HPDE6-E6E7 (cell line): ENCODE results near the gene MORC2.

Source experiments
- DNase-seq: peaks from one replicate; pipeline ENCODE4 v3.0.0; 2011; ENCODE audit warnings: missing footprints; ENCODE audit errors: extremely low spot score

Gene MORC2

GRCh38 chr22:30921108-30921507 is 47.5 kb downstream of the MORC2 start:
- DNase-seq: peak; percentile 39

DNA sequence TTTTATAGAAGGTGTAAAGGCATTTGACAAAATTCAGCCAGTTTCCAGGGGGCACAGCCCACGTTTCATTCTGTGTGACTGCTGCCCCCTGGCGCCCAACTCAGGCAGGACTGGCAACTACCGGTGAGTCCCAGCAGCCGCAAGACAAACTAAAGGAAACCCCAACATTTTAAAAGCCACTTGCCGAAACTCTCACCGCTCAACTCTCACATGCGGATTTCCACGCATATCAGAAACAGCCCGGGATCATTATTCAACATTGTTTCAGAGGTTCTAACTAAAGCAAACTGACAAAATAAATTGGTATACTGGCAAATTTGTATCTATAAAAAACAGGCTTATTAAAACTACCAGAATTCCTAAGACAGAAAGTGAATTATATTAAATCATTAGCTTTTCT is 48.2 kb downstream of the MORC2 start:
- DNase-seq: peak; percentile 66

DNA sequence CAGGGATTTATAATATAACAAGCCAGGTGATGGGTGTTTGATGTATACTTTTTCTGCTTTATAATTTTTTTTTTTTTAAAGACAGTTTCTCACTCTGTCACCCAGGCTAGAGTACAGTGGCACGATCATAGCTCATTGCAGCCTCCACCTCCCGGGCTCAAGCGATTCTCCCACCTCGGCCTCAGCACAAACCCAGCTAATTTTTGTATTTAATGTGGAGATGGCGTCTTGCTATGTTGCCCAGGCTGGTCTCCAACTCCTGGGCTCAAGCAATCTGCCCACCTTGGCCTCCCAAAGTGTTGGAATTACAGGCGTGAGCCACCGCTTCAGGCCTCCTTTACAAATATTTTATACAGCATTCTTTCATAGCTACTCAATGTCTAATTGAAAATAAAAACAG is 48.6 kb downstream of the MORC2 start:
- DNase-seq: no peak

DNA sequence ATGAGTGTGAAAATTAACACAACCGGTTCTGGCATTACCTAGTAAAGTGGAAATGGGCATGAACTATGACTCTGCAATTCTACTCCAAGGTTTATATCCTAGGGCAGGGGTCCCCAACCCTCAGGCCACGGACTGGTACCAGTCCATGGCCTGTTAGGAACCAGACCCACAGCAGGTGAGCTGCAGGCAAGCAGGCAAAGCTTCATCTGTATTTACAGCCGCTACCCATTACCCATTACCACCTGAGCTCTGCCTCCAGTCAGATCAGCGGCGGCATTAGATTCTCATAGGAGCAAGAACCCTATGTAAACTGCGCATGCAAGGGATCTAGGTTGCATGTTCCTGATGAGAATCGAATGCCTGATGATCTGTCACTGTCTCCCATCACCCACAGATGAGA is 49.8 kb downstream of the MORC2 start:
- DNase-seq: no peak

GRCh38 chr22:30910358-30910757 is 58.2 kb downstream of the MORC2 start:
- DNase-seq: no peak

DNA sequence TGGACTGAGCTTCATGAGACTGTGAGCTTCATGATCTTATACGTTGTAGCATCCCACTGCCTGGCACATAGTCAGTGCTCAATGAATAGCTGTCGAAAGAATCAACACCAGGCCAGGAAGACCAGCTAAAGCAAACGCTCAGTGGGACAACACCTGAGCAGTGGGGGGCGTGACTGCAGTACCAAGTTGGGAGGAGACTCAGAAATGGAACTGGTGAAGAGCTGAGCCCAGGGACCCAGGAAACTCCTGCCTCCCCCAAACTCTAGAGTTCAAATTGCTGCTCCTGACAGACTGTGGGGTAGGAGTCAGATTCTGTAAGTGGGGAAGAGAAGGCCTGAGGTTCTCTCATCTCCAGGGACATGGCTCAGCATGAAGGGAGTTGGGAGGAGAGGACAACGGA is 59.3 kb downstream of the MORC2 start:
- DNase-seq: no peak

- DNase-seq: no peak
Measured at GRCh38 chr22:30908051-30908461, 60.5 kb downstream of the MORC2 start.

DNA sequence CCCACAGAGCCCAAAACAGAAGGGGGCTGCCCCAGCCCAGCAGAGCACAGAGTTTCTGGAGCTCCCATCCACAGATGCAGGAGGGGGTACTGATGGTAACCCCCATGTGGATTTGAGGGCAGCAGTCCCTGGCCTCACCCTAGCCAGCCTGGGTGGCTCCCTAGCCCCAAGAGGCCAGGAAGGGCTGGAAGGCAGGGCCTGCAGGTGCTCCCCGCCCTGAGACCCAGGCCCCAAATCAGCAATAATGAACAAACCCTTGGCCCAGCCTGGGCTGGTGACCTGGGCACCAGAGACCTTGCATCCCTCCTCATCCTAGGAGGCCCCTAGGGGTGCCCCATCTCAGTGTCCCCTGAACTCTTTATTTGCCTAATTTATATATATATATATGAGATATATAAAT is 61.6 kb downstream of the MORC2 start:
- DNase-seq: no peak

DNA sequence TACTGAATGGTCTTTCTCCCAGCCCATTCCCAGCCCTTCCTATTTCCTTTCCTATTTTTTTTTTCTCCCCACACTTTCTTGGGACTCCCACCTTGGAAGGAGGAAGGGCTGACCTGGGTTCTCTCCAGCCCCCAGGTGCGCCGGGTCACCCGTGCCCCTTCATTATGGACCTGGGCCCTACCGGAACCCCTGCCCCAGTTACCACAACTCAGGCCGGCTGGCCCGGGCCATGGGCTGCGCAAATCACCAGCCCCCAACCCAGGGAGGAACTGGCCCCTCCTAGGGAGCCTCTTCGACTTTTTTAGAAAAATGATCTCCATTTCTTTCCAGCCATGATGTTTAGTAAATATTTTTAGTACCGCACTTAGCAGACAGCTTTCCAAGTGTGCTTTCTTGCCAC is 62.2 kb downstream of the MORC2 start:
- no peak for DNase-seq

- no peak for DNase-seq
Measured at GRCh38 chr22:30905696-30906341, 62.8 kb downstream of the MORC2 start.

GRCh38 chr22:30903876-30904460 is 64.6 kb downstream of the MORC2 start:
- no peak for DNase-seq

- DNase-seq: no peak
Measured at GRCh38 chr22:30902496-30903357, 65.8 kb downstream of the MORC2 start.

DNA sequence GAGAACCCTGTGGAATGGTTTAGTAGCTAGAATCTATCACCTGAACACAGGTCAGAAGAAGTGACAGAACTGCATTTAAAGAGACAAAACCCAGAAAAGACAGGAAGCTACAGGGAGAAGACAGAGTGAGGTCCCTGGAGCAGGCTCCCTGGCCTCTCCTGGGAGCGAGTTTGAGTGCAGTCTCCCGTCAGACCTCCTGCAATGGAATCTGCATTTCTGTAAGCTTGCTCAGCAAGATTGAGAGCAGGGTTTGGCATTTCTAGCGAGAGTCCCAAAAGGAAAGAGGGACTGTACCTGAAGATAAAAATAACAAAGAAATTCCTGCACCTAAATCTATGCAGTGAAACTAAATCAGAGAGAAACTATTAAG is 74.2 kb downstream of the MORC2 start:
- DNase-seq: no peak

DNA sequence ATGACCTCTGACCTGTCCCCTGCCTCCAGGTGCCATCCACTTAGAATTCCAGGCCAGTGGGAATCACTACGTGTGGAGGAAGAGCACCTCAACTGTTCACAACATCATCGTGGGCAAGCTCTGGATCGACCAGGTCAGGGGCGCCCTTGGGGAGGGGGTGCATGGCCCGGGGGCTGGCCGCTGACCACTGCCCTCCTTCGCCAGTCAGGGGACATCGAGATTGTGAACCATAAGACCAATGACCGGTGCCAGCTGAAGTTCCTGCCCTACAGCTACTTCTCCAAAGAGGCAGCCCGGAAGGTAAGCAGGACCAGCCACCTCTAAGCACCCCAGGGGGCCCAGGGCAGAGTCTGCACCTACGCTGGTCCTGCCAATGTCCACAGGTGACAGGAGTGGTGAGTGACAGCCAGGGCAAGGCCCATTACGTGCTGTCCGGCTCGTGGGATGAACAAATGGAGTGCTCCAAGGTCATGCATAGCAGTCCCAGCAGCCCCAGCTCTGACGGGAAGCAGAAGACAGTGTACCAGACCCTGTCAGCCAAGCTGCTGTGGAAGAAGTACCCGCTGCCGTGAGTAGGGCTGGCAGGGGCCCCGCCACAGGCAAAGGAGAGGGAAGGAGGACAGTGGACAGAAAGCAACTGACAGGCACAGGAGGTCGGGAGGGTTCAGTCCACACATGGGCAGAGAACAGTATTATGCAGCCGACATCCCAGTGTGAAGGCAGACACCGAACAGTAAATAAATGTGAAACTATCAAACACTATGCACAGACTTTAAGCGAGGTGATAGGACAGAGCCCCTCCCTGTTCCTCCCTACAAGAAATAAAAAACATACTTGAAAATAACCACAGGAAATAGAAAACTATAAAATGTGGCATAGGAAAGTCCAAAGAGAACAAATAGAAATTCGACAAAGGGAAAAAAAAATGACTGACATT is 74.9 kb downstream of the MORC2 start:
- no peak for DNase-seq

DNA sequence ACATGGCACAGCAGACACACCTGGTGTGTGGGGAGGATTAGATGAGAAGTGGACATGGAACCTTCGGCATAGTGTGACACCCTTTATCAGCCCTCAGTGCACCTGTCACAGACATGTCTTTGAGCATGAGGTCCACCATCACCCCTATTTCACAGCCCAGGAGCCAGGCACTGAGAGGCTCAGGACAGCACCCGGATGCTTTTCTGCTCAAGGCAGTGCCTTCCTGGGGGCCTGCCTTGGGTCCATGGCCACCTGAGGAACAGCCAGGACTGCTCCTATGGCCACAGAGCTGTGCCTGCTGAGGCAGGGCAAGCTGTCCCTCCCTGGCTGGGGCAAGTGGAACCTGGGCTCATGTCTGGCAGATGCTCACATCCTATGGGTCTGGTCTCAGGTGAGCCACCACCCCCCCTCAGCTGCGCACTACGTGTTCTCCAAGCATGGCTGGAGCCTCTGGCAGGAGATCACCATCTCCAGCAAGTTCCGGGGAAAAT is 75.8 kb downstream of the MORC2 start:
- DNase-seq: no peak

DNA sequence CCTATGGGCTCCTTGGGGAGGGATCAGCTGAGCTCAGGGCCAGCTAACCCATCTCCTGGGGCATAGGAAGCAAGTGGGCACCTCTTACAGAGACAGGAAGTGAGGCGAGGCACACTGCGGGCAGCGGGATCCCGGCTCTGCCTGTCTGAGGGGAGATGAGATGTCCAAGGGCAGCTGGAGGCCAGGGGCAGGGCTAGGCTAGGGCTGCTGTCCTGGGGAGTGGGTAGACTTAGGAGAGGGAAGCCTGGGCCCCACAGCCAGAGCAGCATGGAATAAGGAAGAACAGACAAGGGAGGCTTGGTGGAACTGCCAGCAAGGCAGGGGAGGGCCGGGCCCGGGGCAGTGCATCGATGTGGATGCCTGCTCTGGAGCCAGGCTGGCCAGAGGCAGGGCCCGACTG is 76.3 kb downstream of the MORC2 start:
- no peak for DNase-seq

DNA sequence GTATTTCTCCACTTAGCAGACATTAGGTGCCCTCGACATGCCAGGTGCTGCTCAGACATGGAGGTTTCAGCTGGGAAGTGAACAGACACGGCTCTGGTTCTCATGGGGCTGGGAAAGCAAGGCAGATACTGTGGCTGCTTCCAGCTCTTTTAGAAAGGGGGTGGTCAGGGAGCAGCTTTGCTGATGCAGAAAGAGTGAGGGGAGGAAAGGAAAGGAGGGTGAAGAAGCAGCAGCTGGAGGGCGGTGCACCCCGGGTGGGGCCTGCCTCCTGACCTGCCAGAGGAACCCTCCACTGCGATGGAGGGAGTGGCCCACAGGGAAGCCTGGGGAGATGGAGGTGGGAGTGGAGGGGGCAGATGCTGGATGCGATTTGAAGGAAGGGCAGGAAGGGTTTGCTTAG is 76.8 kb downstream of the MORC2 start:
- no peak for DNase-seq

DNA sequence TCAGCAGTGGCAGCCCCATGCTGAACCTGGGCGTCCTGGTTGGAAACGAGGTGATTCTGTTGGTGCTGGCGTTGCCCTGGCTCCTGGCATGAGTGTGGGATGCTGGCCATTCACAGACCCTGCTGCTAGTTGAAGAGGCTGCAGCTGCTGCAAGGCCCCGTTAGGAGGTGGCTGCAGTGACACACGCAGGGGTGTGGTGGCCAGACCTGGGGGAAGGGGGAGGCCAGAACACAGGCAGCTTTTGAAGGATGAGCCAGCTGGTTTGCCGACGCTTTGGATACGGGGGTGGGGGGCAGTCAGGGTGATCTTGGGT is 77.2 kb downstream of the MORC2 start:
- no peak for DNase-seq

GRCh38 chr22:30890686-30891442 is 77.7 kb downstream of the MORC2 start:
- peak; percentile 31 for DNase-seq

DNA sequence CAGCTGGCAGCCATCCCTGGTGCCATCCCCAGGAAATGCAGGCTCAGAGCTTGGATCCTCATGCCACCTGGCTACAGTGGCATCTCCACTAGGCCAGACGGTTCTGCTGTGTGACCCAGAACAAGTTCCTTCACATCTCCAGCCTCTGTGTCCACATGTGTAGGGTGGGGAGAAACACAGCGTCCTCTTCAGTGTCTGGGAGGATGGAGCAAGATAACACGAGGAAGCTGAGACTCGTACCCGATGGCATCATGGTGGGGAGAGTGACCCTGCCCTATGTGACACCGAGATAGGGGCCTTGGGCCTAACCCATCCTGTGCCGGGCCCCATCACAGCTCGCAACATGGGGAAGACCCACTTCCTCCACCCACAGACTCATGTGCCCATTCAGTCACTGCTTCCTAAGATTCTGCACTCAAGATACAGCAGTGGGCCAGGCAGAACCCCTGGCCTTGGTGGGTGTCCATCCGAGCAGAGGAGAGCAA is 78.5 kb downstream of the MORC2 start:
- DNase-seq: no peak
